T47D (cell line): ENCODE data around the gene MYO1B.

ENCODE experiments used
- DNase-seq, 2 experiments: peaks; one replicate each; pipeline versions ENCODE4 v3.0.0 to v3.0.0-alpha.2; 2011 to 2012; ENCODE audit warnings: low read depth in 1 of 2, low spot score in 1 of 2
- JUND ChIP-seq: IDR thresholded peaks from 2 replicates; pipeline ENCODE4 v1.6.1; 2012; ENCODE audit warnings: low read depth
- in situ Hi-C: cut with HindIII; loops from 2 replicates; pipeline ENCODE4 v1.10.0; 2016; ENCODE audit warnings: low sequenced_read_pairs, low pct_unique_long_range_greater_than_20kb

The MYO1B gene

DNA sequence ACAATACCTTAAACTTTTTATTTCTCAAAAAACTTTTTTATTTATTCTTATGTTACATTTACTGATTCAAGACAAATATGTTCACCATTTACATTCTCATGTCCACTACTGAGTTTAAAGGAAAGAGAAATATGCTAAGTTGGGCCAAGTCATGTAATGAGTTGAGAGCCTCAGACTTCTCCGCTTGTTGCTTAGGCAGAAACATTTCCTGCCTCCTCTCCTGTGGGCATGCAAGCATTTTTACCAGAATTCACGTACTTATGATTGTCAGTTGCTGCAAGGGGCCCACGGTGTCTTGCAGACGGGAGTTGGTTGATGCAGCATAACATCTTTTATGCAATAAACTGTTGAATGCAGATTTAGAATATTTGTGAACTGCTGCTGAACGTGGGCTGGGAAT lies 51.8 kb downstream of the MYO1B start:
- in situ Hi-C loops, result no loop called here
- TF ChIP-seq JUND, result no peak
- no peak for DNase-seq

DNA sequence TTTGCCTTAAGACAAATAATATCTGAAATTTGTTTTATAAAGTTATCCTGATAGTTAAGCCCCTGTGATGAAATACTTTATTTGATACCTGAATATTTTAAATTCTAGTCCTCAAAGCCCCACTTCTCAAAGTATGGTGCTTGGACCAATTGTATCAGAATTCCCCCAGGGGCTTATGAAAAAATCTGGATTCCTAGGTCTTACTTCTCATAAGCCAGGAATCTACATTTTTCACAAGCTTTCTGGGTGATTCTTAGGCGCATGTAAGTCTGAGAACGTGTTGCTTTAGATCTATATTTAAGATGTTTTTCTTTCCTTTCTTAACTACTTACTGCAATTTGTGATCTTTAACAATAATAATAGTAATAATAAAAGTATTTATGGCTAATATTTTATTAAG lies 53.1 kb downstream of the MYO1B start:
- no peak for TF ChIP-seq JUND
- in situ Hi-C loops, result no loop called here
- no peak for DNase-seq

GRCh38 chr2:191299010-191299409 lies 53.8 kb downstream of the MYO1B start:
- in situ Hi-C loops, result no loop called here
- no peak for TF ChIP-seq JUND
- no peak for DNase-seq

- no peak for DNase-seq
- in situ Hi-C loops, result no loop called here
- TF ChIP-seq JUND, result no peak
Observed at GRCh38 chr2:191299866-191300265, 54.7 kb downstream of the MYO1B start.

DNA sequence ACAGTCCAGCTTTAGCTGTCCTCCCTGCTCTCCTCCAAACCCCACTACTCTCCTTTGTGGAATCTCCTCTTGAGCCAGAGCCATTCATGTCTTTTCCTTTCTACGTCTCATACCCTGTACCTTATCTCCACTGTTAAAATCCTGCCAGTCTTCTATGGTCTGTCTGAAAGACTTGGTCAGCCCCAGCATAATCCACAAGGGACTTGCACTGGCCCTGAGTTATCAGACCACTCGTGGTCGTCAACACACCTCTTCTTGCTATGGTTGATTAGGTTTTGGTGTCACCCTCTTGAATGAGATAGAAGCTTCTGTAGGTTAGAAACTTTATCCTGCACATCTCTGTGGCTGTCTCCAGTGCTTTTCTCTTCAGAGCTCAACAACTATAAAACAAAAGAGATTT lies 56.8 kb downstream of the MYO1B start:
- no peak for TF ChIP-seq JUND
- no peak for DNase-seq
- in situ Hi-C loops, result no loop called here

- DNase-seq, result peak in 1 of 2 experiments; percentile 68
- TF ChIP-seq JUND, result no peak
- in situ Hi-C loops, result no loop called here
Observed at GRCh38 chr2:191302459-191303139, 57.4 kb downstream of the MYO1B start.

- TF ChIP-seq JUND, result no peak
- DNase-seq, result no peak
- in situ Hi-C loops, result no loop called here
Observed at GRCh38 chr2:191303140-191304005, 58.2 kb downstream of the MYO1B start.

DNA sequence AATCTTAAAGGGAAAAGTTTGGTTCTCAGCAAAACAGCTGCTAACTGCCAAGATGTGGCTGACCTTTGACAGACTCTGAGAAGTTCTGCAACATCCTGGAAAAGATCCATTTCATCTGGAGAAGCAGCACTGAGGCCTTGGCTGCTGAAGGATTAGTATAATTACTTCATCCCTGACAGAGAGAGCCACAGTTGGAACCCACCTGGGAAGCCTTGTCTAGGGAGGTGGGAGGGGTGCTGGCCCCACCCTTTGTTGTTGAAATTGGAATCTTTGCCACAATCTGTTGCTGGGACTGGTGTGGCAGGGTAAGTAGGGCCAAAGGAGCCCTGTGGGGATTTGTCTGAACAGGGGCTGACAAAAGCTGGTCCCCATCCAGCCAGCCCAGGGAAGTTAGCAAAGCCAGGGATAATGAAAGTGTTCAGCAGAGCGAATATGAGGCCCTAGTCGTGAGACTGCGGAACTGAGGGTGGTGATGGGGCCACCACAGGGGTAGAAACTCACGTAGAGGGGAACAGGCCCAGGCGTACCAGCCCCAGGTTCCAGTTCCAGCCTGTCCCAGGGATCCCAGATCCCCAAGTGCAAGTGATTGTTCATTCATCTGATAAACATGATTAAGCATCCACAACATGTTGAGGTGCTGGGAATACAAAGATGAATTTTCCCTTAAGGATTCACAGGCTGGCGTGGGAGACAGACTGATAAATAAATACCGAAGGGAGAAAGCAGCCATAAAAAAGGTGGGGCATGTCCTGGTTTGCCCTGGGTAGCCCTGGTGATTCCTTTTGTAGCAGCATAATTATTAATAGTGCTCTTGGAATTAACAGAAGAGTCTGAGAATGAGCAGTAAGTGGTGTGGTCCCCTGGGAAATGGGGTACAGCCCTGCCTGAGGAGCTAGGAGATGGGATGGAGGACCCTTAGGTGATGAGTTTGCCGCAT lies 60.0 kb downstream of the MYO1B start:
- in situ Hi-C loops, result no loop called here
- DNase-seq, result no peak
- no peak for TF ChIP-seq JUND

DNA sequence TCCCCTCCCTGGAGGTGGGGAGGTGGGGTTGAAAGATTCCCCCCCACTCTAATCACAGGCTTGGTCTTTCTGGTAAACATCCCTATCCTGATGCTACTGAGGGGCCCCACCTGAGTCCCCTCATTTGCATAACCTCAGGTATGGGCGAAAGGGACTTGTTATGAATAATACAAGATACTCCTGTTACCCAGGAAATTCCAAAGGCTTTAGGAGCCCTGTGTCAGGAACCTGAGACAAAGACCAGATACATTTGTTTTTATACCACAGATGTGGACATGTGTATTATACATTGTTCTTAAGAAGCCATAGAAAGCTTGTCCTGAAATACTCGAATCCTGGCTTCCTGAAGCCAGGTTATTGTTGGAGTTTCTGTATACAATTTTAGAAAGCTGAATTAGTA lies 62.8 kb downstream of the MYO1B start:
- no peak for DNase-seq
- no peak for TF ChIP-seq JUND
- in situ Hi-C loops, result no loop called here

DNA sequence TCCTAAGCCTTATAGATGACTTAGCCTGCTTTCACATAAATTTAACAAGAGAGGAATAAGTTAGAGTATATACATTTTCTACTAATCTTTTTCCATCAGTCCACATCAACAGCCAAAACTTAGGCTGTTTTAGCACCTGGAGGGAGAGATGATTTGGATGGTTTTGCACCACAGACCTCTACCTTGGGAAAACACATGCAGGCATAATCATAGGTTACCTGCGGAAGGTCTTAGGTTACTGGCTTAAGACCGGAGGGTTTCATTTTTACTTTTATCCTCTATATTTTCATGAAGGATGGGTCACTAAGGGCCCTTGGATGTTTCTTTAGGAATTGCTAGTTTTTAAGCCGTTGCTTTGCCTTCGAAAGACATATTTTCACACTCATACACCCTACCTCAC lies 66.0 kb downstream of the MYO1B start:
- DNase-seq, result no peak
- no peak for TF ChIP-seq JUND
- in situ Hi-C loops, result no loop called here

- no peak for DNase-seq
- TF ChIP-seq JUND, result no peak
- in situ Hi-C loops, result no loop called here
Observed at GRCh38 chr2:191311627-191312026, 66.4 kb downstream of the MYO1B start.

DNA sequence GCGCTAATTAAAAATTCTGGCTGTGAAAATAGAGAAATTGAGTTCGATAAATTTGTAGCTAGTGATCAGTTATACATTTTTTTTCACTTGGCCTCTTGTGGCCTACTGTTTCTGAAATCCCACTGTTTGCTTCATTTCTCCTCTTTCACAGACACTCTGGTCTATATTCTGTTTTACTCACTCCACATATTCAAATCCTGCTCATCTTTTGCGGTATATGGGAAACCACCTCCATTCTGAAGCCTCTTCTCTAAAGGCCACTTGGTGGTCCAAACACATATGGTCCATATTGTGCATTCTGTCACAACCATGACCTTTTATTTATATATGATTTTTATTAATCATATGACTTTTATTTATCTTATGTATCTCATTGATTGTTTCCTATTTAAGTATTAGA lies 67.0 kb downstream of the MYO1B start:
- TF ChIP-seq JUND, result no peak
- in situ Hi-C loops, result no loop called here
- no peak for DNase-seq
